GM12891 (cell line): Measurements from ENCODE around the gene SLC6A11.

Source experiments
- PAX5 ChIP-seq: IDR thresholded peaks from 2 replicates; pipeline ENCODE4 v1.6.1; 2011; ENCODE audit warnings: low read length, moderate library complexity, mild to moderate bottlenecking; ENCODE audit not compliant: insufficient read depth, severe bottlenecking
- POLR2A ChIP-seq: IDR thresholded peaks from 2 replicates; pipeline ENCODE4 v1.6.1; 2011; ENCODE audit warnings: low read depth, low read length, control low read depth
- POLR2AphosphoS5 ChIP-seq: IDR thresholded peaks from 2 replicates; pipeline ENCODE4 v1.6.1; 2011; ENCODE audit warnings: low read depth, low read length, control low read depth
- POU2F2 ChIP-seq: IDR thresholded peaks from 2 replicates; pipeline ENCODE4 v1.6.1; 2011; ENCODE audit warnings: low read depth, mild to moderate bottlenecking, control low read depth, low read length, moderate library complexity
- SPI1 ChIP-seq: IDR thresholded peaks from 2 replicates; pipeline ENCODE4 v1.6.1; 2011; ENCODE audit warnings: low read depth, low read length, control low read depth
- TAF1 ChIP-seq: IDR thresholded peaks from 2 replicates; pipeline ENCODE4 v1.6.1; 2011; ENCODE audit warnings: low read depth, low read length, control low read depth

DNA sequence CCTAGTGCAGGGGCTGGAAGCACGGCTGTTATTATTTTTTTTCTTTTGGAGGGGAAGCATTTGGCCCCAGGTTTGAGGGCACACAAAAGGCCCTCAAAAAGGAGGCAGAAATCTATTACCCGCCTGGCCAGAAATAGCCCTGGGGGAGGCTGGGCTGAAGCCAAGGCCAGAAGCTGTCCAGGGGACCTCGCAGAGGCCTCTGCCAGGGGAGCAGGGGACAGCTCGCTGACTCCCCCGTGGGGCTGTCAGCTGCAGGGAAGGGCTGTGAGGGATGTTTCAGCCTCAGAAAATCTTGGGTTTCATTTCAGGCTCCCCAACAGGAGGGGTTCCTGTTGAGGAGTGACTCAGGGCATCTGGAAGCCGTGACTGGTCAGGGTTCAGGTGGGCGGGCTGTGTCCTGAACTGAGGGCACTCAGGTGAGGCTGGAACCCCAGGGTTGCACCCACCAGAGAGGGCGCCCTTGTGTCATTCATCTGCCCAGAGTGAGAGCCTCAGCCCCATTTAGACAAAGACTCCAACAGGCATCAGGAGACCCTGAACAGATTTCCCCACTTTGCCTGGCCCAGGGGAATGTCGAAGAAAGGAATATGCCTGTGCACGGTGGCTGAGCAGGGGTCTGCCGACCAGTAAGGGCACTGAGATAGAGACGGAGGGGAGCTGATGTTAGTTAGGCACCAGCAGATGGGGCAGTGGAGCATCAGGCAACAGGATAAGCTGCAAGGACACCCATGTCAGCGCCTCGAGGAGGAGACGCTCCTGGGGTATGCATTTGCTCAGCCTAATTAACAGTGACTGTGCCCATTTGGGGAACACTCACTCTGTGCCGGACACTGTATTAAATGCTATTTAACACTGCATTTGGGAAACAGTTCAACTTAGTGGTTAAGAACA, 43.5 kb upstream of the SLC6A11 start:
- no peak for TF ChIP-seq POLR2AphosphoS5
- no peak for TF ChIP-seq POLR2A
- no peak for TF ChIP-seq POU2F2
- TF ChIP-seq SPI1: no peak
- no peak for TF ChIP-seq TAF1
- TF ChIP-seq PAX5: no peak
